B cell (primary cell): ENCODE measurements around the gene ACAP1. TPM values are rescaled to one million over a fixed set of nuclear protein-coding genes. Genes with fewer than 3 reads are reported as not detected.

ENCODE experiments used
- ATAC-seq: fragments of 200-7000 bp; cut with Tn5 transposase; one replicate; pipeline ENCODE4 v1.10.0; 2021; ENCODE audit warnings: low read depth, mild to moderate bottlenecking, moderate number of reproducible peaks, moderate library complexity
- CTCF ChIA-PET: fragments of 350-600 bp; sonication (Branson Sonifier 250); formaldehyde crosslinking; loops from one replicate; lab custom pipeline; 2021; ENCODE audit warnings: antibody characterized with exemption, inconsistent platforms; lab: Charles Lee
- POLR2A ChIA-PET: fragments of 350-600 bp; sonication (Branson Sonifier 250); formaldehyde crosslinking; loops from one replicate; lab custom pipeline; 2021; ENCODE audit warnings: antibody characterized with exemption; lab: Charles Lee
- DNase-seq: peaks from one replicate; pipeline ENCODE4 v3.0.0; 2013
- H2AFZ ChIP-seq: 2 replicates; pipeline ENCODE4 v1.6.1; 2012; ENCODE audit warnings: mild to moderate bottlenecking, low read depth, low read length; ENCODE audit not compliant: insufficient read depth, poor library complexity, severe bottlenecking
- H3K27ac ChIP-seq, 2 donors: 1 replicate in 1 of 2; 2 replicates in 1 of 2; pipeline ENCODE4 v1.5.1; 2012 to 2013; ENCODE audit warnings: low read length in 2 of 2, mild to moderate bottlenecking in 2 of 2, moderate library complexity in 1 of 2
- H3K27me3 ChIP-seq, 4 experiments: fragments of 200-600 bp in 1 of 4; sonication (generic) in 1 of 4; replicated peaks in 1 of 4; 1 replicate in 2 of 4; 2 replicates in 2 of 4; pipeline versions ENCODE4 v1.6.1 to v1.7.0; 2013 to 2016; ENCODE audit warnings: low read length in 3 of 4, mild to moderate bottlenecking in 2 of 4, mixed read lengths in 1 of 4, moderate library complexity in 1 of 4; ENCODE audit not compliant: insufficient read depth in 4 of 4, control insufficient read depth in 3 of 4; ENCODE audit errors: control extremely low read depth in 1 of 4
- H3K36me3 ChIP-seq, 2 experiments: replicated peaks in 1 of 2; 1 replicate in 1 of 2; 2 replicates in 1 of 2; pipeline versions ENCODE4 v1.6.1 to v1.7.1; 2013; ENCODE audit warnings: low read length in 1 of 2; ENCODE audit not compliant: insufficient read depth in 2 of 2, control insufficient read depth in 1 of 2; ENCODE audit errors: control extremely low read depth in 1 of 2, extremely low read depth in 1 of 2
- H3K4me1 ChIP-seq, 2 donors: fragments of 200-600 bp in 1 of 2; sonication (generic) in 1 of 2; 1 replicate in 1 of 2; 2 replicates in 1 of 2; pipeline versions ENCODE4 v1.5.1 to v1.6.1; 2013 to 2017; ENCODE audit warnings: low read length in 2 of 2; ENCODE audit not compliant: control insufficient read depth in 2 of 2, insufficient read depth in 2 of 2
- H3K4me2 ChIP-seq: replicated peaks from 2 replicates; pipeline ENCODE3; 2012; ENCODE audit warnings: mild to moderate bottlenecking, low read depth, low read length; ENCODE audit not compliant: poor library complexity, severe bottlenecking
- H3K4me3 ChIP-seq, 5 experiments: fragments of 200-600 bp in 1 of 5; sonication (generic) in 1 of 5; 1 replicate in 3 of 5; 2 replicates in 2 of 5; pipeline versions ENCODE4 v1.5.1 to v1.7.0; 2011 to 2016; ENCODE audit warnings: low read length in 4 of 5, mild to moderate bottlenecking in 4 of 5, low read depth in 2 of 5, control low read depth in 1 of 5, moderate library complexity in 1 of 5; ENCODE audit not compliant: insufficient read depth in 1 of 5; ENCODE audit errors: control extremely low read depth in 1 of 5, extremely low read depth in 1 of 5
- H3K79me2 ChIP-seq: fragments of 200-600 bp; sonication (generic); one replicate; pipeline ENCODE4 v1.6.0; 2016; ENCODE audit warnings: low read length; ENCODE audit not compliant: control insufficient read depth, insufficient read depth
- H3K9ac ChIP-seq: fragments of 200-600 bp; sonication (generic); 2 replicates; pipeline ENCODE4 v1.6.1; 2017; ENCODE audit warnings: mild to moderate bottlenecking, low read length, moderate library complexity
- H3K9me3 ChIP-seq, 3 donors: one replicate each; pipeline versions ENCODE4 v1.6.1 to v1.7.1; 2013; ENCODE audit warnings: low read length in 2 of 3; ENCODE audit not compliant: control insufficient read depth in 2 of 3, insufficient read depth in 1 of 3; ENCODE audit errors: control extremely low read depth in 1 of 3
- H4K20me1 ChIP-seq: 2 replicates; pipeline ENCODE4 v1.6.0; 2012; ENCODE audit warnings: mild to moderate bottlenecking, low read length; ENCODE audit not compliant: insufficient read depth, control insufficient read depth, poor library complexity, severe bottlenecking
- H3K27ac Mint-ChIP-seq: one replicate; pipeline ENCODE4 v1.8.0; 2021; ENCODE audit warnings: mixed read lengths
- H3K27me3 Mint-ChIP-seq: one replicate; pipeline ENCODE4 v1.8.0; 2021; ENCODE audit warnings: mixed read lengths
- H3K4me1 Mint-ChIP-seq: one replicate; pipeline ENCODE4 v1.8.0; 2021; ENCODE audit warnings: mixed read lengths
- H3K4me3 Mint-ChIP-seq: one replicate; pipeline ENCODE4 v1.8.0; 2021; ENCODE audit warnings: mixed read lengths
- H3K9me3 Mint-ChIP-seq: one replicate; pipeline ENCODE4 v1.8.0; 2022; ENCODE audit warnings: mixed read lengths; ENCODE audit not compliant: insufficient read depth
- EZH2 ChIP-seq: IDR thresholded peaks from 2 replicates; pipeline ENCODE4 v1.6.1; 2012; ENCODE audit warnings: borderline replicate concordance, low read depth, mild to moderate bottlenecking, moderate library complexity, low read length; ENCODE audit not compliant: insufficient read depth, poor library complexity, severe bottlenecking
- WGBS: methylation state at CpG from one replicate; pipeline ENCODE4 v1.1.5; 2013; ENCODE audit warnings: missing lambda C conversion rate; ENCODE audit not compliant: insufficient coverage; 5-methylcytosine and 5-hydroxymethylcytosine counted together
- intact Hi-C: fragments of 100-400 bp; cut with micrococcal nuclease; formaldehyde crosslinking; loops from one replicate; pipeline ENCODE4 v1.10.0; 2022
- polyA plus RNA-seq: library from polyadenylated mRNA; depleted of rRNA; stranded (reverse); fragments of >200 nt; gene quantifications from 2 replicates; pipeline ENCODE4 v1.2.3, GENCODE V29; 2012
- total RNA-seq, 2 donors: library from RNA; stranded (reverse); fragments of 120-200 nt in 1 of 2; gene quantifications; 1 replicate in 1 of 2; 2 replicates in 1 of 2; pipeline versions ENCODE4 v1.2.3 to v1.2.4, GENCODE V29; 2013 to 2022
- TF ChIP-seq, protein P1 (sequence below): fragments of 200-600 bp; IDR thresholded peaks from one replicate; pipeline ENCODE4 v1.8.0; 2022; ENCODE audit warnings: antibody characterized with exemption, mild to moderate bottlenecking

Gene ACAP1
- total and polyA plus RNA-seq, 2 donors (not counting 1 experiment from before 2014, with no cell fraction given) = 392 to 412 TPM

DNA sequence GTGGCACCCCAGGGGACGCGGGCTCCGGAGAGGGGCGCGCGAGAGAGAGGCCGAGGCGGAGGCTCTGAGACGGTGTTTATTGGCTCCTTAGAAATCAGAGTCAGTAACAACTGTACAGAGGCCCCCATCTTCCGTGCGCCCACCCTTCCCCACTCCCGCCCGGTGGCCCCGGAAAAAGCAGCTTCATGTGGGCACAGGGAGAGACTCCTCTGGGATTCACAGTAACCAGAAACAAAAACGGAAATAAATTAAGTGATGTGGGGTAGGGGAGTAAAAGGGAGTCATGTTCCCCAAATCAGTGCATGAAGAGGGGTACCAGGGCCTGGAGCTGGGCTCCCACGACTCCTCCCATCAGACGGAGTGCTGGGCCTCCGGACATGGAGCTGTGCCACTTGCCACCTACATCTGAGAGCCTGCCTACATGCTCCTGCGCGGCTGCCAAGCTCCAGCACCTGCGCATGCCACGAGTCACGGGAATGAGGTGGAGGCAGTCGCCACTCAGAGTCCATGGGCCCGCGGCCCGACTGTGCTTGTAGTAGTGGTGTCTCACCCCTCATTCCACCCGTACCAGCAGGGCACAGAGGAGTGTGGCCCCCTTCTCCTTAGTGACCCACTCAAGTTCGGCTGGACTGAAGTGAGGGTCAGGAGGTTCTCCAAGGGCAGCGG lies 20.6 kb upstream of the ACAP1 start:
- H3K9me3 ChIP-seq = no peaks in the 10 kb centered on the region
- WGBS = 38% methylated on average over 28 of the region's 30 CpGs
- peak overlapping the region; percentile 78 to 91 for H3K27ac ChIP-seq
- Mint-ChIP-seq H3K4me1 (peaks cover 47% of the 10 kb centered on the region), H3K4me3 (peak overlapping the region; percentile 97), H3K9me3 (no peaks in the 10 kb centered on the region), H3K27me3 (no peaks in the 10 kb centered on the region), H3K27ac (peak overlapping the region; percentile 99)
- no peaks in the 10 kb centered on the region for H3K27me3 ChIP-seq
- DNase-seq = no peak
- peaks cover 5 to 66% of the 10 kb centered on the region in 2 experiments for H3K36me3 ChIP-seq
- H3K4me3 ChIP-seq = peak overlapping the region; percentile 35 to 90 (median 82)
- ChIA-PET CTCF (interaction anchor here (0.6 to 2.2 kb wide), 5 partner anchors 10 to 29 kb away, joined by 3 to 5 read pairs (median 3); partner anchors contain the start of genes ACAP1 and NEURL4), POLR2A (interaction anchor here (0.5 to 2.0 kb wide), 8 partner anchors 10 to 279 kb away, joined by 3 to 12 read pairs (median 4); partner anchors contain the start of genes ACAP1, DVL2 and NEURL4)
- H3K4me2 ChIP-seq = peak overlapping the region; percentile 91
- H2AFZ ChIP-seq = peak overlapping the region; percentile 93
- peaks cover 39% of the 10 kb centered on the region for H4K20me1 ChIP-seq
- peaks cover 17 to 39% of the 10 kb centered on the region in 2 donors for H3K4me1 ChIP-seq
- H3K79me2 ChIP-seq = peaks cover 45% of the 10 kb centered on the region
- ATAC-seq = no peak
- intact Hi-C loops = loop anchor here (1.0 to 2.0 kb wide), 3 partner anchors 8 to 37 kb away; partner anchors contain the start of genes EIF5A, KCTD11 and NEURL4
- TF ChIP-seq EZH2 = no peak
- TF ChIP-seq, protein P1, sequence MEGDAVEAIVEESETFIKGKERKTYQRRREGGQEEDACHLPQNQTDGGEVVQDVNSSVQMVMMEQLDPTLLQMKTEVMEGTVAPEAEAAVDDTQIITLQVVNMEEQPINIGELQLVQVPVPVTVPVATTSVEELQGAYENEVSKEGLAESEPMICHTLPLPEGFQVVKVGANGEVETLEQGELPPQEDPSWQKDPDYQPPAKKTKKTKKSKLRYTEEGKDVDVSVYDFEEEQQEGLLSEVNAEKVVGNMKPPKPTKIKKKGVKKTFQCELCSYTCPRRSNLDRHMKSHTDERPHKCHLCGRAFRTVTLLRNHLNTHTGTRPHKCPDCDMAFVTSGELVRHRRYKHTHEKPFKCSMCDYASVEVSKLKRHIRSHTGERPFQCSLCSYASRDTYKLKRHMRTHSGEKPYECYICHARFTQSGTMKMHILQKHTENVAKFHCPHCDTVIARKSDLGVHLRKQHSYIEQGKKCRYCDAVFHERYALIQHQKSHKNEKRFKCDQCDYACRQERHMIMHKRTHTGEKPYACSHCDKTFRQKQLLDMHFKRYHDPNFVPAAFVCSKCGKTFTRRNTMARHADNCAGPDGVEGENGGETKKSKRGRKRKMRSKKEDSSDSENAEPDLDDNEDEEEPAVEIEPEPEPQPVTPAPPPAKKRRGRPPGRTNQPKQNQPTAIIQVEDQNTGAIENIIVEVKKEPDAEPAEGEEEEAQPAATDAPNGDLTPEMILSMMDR = no peak
- H3K9ac ChIP-seq = peak overlapping the region; percentile 90
